OCI-LY1 (cell line): ENCODE measurements around the gene B4GALT5.
A peak's percentile ranks its signal among the peaks of the same experiment; 100 is the strongest.

Experiments
- H2AFZ ChIP-seq: fragments of 200-600 bp; sonication (generic), shearing (Covaris generic); 2 replicates; pipeline ENCODE4 v1.6.0; 2014; ENCODE audit warnings: antibody characterized with exemption, mild to moderate bottlenecking, low read length
- H3F3A ChIP-seq: fragments of 200-600 bp; sonication (generic), shearing (Covaris generic); 2 replicates; pipeline ENCODE4 v1.6.0; 2014; ENCODE audit warnings: mild to moderate bottlenecking, antibody characterized with exemption, low read length, moderate library complexity; ENCODE audit not compliant: insufficient read depth
- H3K27ac ChIP-seq: fragments of 200-600 bp; sonication (generic); 2 replicates; pipeline ENCODE4 v1.5.1; 2014; ENCODE audit warnings: low read length, mixed run types, mild to moderate bottlenecking, low read depth; ENCODE audit not compliant: poor library complexity, severe bottlenecking
- H3K27me3 ChIP-seq: fragments of 200-600 bp; sonication (generic); 2 replicates; pipeline ENCODE4 v1.6.0; 2014; ENCODE audit warnings: antibody characterized with exemption, mild to moderate bottlenecking, low read length, moderate library complexity; ENCODE audit not compliant: insufficient read depth
- H3K36me3 ChIP-seq: fragments of 200-600 bp; sonication (generic); 2 replicates; pipeline ENCODE4 v1.6.1; 2014; ENCODE audit warnings: mild to moderate bottlenecking, antibody characterized with exemption, low read length, moderate library complexity, mixed read lengths; ENCODE audit not compliant: insufficient read depth
- H3K4me1 ChIP-seq: fragments of 200-600 bp; sonication (generic); 2 replicates; pipeline ENCODE4 v1.5.1; 2014; ENCODE audit warnings: mild to moderate bottlenecking, low read length, moderate library complexity; ENCODE audit not compliant: insufficient read depth, severe bottlenecking
- H3K4me2 ChIP-seq: fragments of 200-600 bp; sonication (generic), shearing (Covaris generic); 2 replicates; pipeline ENCODE4 v1.6.1; 2014; ENCODE audit warnings: low read length
- H3K4me3 ChIP-seq: fragments of 200-600 bp; sonication (generic); 2 replicates; pipeline ENCODE4 v1.5.1; 2014; ENCODE audit warnings: low read length, low read depth, mild to moderate bottlenecking, mixed read lengths; ENCODE audit not compliant: poor library complexity, severe bottlenecking
- H3K79me2 ChIP-seq: fragments of 200-600 bp; shearing (Covaris generic); 2 replicates; pipeline ENCODE4 v1.6.1; 2016; ENCODE audit warnings: mixed run types, low read length, mixed read lengths; ENCODE audit not compliant: insufficient read depth
- H3K9ac ChIP-seq: fragments of 200-600 bp; sonication (generic), shearing (Covaris generic); 2 replicates; pipeline ENCODE4 v1.6.1; 2014; ENCODE audit warnings: mild to moderate bottlenecking, low read length, mixed read lengths
- H3K9me2 ChIP-seq: fragments of 200-600 bp; sonication (generic), shearing (Covaris generic); 2 replicates; pipeline ENCODE4 v1.6.1; 2014; ENCODE audit warnings: low read depth, mild to moderate bottlenecking, low read length, mixed read lengths
- H3K9me3 ChIP-seq: fragments of 200-600 bp; shearing (Covaris generic); 2 replicates; pipeline ENCODE4 v1.6.1; 2014; ENCODE audit warnings: low read length, mixed read lengths
- H4K20me1 ChIP-seq: fragments of 200-600 bp; sonication (generic), shearing (Covaris generic); 2 replicates; pipeline ENCODE4 v1.6.0; 2016; ENCODE audit warnings: mild to moderate bottlenecking, low read length; ENCODE audit not compliant: insufficient read depth
- EZH2 ChIP-seq: fragments of 200-600 bp; sonication (generic), shearing (Covaris generic); IDR thresholded peaks from 2 replicates; pipeline ENCODE4 v1.8.0; 2017; ENCODE audit warnings: borderline replicate concordance, mixed run types, mild to moderate bottlenecking, antibody characterized with exemption, low read length, moderate library complexity, mixed read lengths
- TF ChIP-seq, protein P1 (sequence below): fragments of 200-600 bp; sonication (generic), shearing (Covaris generic); IDR thresholded peaks from 2 replicates; pipeline ENCODE4 v1.5.1; 2017; ENCODE audit warnings: mild to moderate bottlenecking, antibody characterized with exemption, low read length, moderate library complexity, mixed read lengths

The B4GALT5 gene

DNA sequence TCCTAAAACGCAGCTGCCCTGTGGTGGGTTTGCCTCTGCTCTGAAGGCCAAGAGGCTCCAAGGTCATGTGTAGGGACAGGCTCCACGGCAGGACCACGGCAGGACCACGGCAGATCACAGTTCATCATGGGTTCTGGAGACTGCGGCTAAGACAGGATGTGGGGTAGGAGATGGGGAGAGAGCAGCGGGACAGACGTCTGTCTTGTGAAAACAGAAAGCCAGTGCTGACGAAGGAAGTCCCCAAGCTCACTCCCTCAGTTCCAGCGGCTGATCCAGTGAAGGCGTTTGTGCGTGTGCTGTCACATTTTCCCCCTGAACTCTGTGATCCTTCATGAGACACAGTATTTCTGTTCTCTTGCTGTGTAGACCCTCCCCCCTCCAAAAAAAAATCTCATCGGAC is 77.8 kb downstream of the B4GALT5 start:
- H3F3A ChIP-seq: peaks cover 27% of the 10 kb centered on the region
- peak overlapping the region; percentile 97 for H3K27ac ChIP-seq

DNA sequence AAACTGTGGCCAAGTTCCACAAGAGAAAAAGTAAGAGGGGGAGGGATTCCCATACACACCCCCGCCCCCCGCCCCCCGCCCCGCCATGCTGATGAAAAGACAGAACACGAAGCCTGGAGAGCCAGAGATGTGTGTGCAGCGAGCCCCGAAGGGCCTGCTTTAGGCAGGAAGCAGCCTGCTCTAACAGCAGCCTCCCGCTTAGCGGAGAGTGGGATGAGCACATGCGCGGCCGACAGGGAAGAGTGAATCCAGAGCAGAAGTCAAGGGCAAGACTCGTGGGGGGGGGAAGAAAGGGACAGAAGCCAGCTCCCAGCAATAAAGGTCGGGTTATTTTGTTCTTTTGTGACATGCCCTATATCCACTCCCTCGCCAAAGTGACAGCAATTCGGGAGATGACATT is 78.5 kb downstream of the B4GALT5 start:
- peaks cover 49% of the 10 kb centered on the region for H3K36me3 ChIP-seq
- peak overlapping the region; percentile 97 for H3K27ac ChIP-seq
- peak overlapping the region; percentile 65 for H3K9ac ChIP-seq

More for the DNA sequence above, 77.8 kb downstream of the B4GALT5 start:
- peak overlapping the region; percentile 27 for H3K4me3 ChIP-seq
- no peak overlapping the region for H2AFZ ChIP-seq
- no peaks in the 10 kb centered on the region for H3K27me3 ChIP-seq
- no peak for TF ChIP-seq EZH2
- TF ChIP-seq, protein P1, sequence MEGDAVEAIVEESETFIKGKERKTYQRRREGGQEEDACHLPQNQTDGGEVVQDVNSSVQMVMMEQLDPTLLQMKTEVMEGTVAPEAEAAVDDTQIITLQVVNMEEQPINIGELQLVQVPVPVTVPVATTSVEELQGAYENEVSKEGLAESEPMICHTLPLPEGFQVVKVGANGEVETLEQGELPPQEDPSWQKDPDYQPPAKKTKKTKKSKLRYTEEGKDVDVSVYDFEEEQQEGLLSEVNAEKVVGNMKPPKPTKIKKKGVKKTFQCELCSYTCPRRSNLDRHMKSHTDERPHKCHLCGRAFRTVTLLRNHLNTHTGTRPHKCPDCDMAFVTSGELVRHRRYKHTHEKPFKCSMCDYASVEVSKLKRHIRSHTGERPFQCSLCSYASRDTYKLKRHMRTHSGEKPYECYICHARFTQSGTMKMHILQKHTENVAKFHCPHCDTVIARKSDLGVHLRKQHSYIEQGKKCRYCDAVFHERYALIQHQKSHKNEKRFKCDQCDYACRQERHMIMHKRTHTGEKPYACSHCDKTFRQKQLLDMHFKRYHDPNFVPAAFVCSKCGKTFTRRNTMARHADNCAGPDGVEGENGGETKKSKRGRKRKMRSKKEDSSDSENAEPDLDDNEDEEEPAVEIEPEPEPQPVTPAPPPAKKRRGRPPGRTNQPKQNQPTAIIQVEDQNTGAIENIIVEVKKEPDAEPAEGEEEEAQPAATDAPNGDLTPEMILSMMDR: no peak
- H3K79me2 ChIP-seq: no peaks in the 10 kb centered on the region
- H4K20me1 ChIP-seq: no peaks in the 10 kb centered on the region
- H3K9me3 ChIP-seq: no peaks in the 10 kb centered on the region
- peaks cover 56% of the 10 kb centered on the region for H3K36me3 ChIP-seq
- H3K4me1 ChIP-seq: peaks cover 80% of the 10 kb centered on the region
- H3K9ac ChIP-seq: peak overlapping the region; percentile 65
- peak overlapping the region; percentile 59 for H3K4me2 ChIP-seq
- no peaks in the 10 kb centered on the region for H3K9me2 ChIP-seq

DNA sequence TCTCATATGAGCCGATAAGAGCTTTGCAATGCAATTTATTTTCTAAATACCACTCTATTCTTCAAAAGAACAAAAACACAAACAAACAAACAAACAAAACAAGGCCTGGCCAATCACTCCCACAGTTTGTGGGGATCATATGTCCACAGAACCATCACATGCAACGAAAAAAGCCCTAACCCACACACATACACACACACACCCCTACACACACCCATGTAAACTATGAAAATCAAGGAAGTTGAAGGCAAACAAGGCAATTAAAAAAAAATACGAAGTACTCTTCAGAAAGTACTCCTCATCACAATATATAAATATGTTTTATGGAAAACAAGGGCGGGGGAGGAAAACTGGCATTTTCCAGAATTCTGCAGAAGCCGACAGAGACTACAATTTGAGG is 79.6 kb downstream of the B4GALT5 start:
- Histone ChIP-seq H3K4me3 (no peak overlapping the region), H3F3A (peaks cover 27% of the 10 kb centered on the region), H3K9ac (peak overlapping the region; percentile 52; the same call in 1 of the 2 replicates), H3K9me3 (peaks cover under 1% of the 10 kb centered on the region; the same call in 1 of the 2 replicates), H3K4me1 (peaks cover 94% of the 10 kb centered on the region), H3K36me3 (peaks cover 48% of the 10 kb centered on the region), H3K79me2 (no peaks in the 10 kb centered on the region), H2AFZ (no peak overlapping the region), H3K9me2 (no peaks in the 10 kb centered on the region), H3K4me2 (peak overlapping the region; percentile 59; the same call in 1 of the 2 replicates), H3K27ac (peak overlapping the region; percentile 97), H4K20me1 (no peaks in the 10 kb centered on the region), H3K27me3 (no peaks in the 10 kb centered on the region)
- TF ChIP-seq EZH2: no peak
- TF ChIP-seq, protein P1: no peak

More for the DNA sequence above, 78.5 kb downstream of the B4GALT5 start:
- Histone ChIP-seq H3K4me3 (peak overlapping the region; percentile 27), H4K20me1 (no peaks in the 10 kb centered on the region), H3K4me2 (peak overlapping the region; percentile 59), H3K27me3 (no peaks in the 10 kb centered on the region), H3K4me1 (peaks cover 87% of the 10 kb centered on the region), H3K9me3 (no peaks in the 10 kb centered on the region), H3F3A (peaks cover 27% of the 10 kb centered on the region), H3K9me2 (no peaks in the 10 kb centered on the region), H2AFZ (no peak overlapping the region), H3K79me2 (no peaks in the 10 kb centered on the region)
- no peak for TF ChIP-seq EZH2
- TF ChIP-seq, protein P1: no peak
